Ovary (tissue), 9 donors: Measurements from ENCODE around the gene CA9. TPM values are rescaled to one million over a fixed set of nuclear protein-coding genes. Genes with fewer than 3 reads are reported as not detected.

Source experiments
- DNase-seq, 5 donors: peaks; one replicate each; pipeline ENCODE4 v3.0.0-alpha.2; 2019 to 2020
- H3K27ac ChIP-seq, 2 donors: fragments of 200-600 bp; one replicate each; pipeline versions ENCODE4 v1.5.1 to v1.8.0; 2019 to 2022
- H3K27me3 ChIP-seq: fragments of 200-600 bp; one replicate; pipeline ENCODE4 v1.8.0; 2022
- H3K36me3 ChIP-seq: fragments of 200-600 bp; sonication (generic); one replicate; pipeline ENCODE4 v1.5.1; 2019
- H3K4me1 ChIP-seq: one replicate; pipeline ENCODE4 v1.8.1; 2013; ENCODE audit warnings: mild to moderate bottlenecking, moderate library complexity; ENCODE audit not compliant: insufficient read depth
- H3K4me3 ChIP-seq: fragments of 200-600 bp; sonication (generic); one replicate; pipeline ENCODE4 v1.5.1; 2017
- H3K9me3 ChIP-seq, 2 donors: fragments of 200-600 bp in 1 of 2; sonication (generic) in 1 of 2; one replicate each; pipeline versions ENCODE4 v1.5.1 to v1.8.1; 2013 to 2019; ENCODE audit warnings: mild to moderate bottlenecking in 1 of 2, moderate library complexity in 1 of 2
- CTCF ChIP-seq, 3 donors: fragments of 450-650 bp in 2 of 3; fragments of 200-600 bp in 1 of 3; IDR thresholded peaks; one replicate each; pipeline versions ENCODE4 v1.5.1 to v1.8.0; 2016 to 2022; ENCODE audit warnings: antibody characterized with exemption in 3 of 3, mild to moderate bottlenecking in 1 of 3
- EP300 ChIP-seq: sonication (generic); formaldehyde crosslinking; IDR thresholded peaks from one replicate; pipeline ENCODE4 v1.6.1; 2017; ENCODE audit warnings: antibody characterized with exemption
- POLR2A ChIP-seq: fragments of 450-650 bp; IDR thresholded peaks from one replicate; pipeline ENCODE4 v1.6.1; 2017; ENCODE audit warnings: antibody characterized with exemption, mild to moderate bottlenecking, moderate library complexity
- WGBS, 3 donors: extraction: QIAGEN DNeasy Blood & Tissue Kit in 1 of 3; methylation state at CpG; one replicate each; pipeline versions ENCODE4 v1.1.5 to v1.1.7; 2013 to 2017; 5-methylcytosine and 5-hydroxymethylcytosine counted together
- intact Hi-C, 4 donors: fragments of 100-400 bp; cut with DNase I; formaldehyde crosslinking; loops; one replicate each; pipeline versions ENCODE4 v1.11.0 to v1.15.1; 2022 to 2023
- polyA plus RNA-seq, 2 donors: library from polyadenylated mRNA; stranded (reverse); fragments of 200-250 nt in 1 of 2; fragments of 350-450 nt in 1 of 2; fragmentation: Illumina TruSeq in 1 of 2; extraction: RNeasy Lipid Tissue Mini Kit (QIAGEN cat#74804) in 1 of 2; gene quantifications; one replicate each; pipeline ENCODE4 v1.2.3, GENCODE V29; 2013 to 2014
- total RNA-seq, 7 donors: library from RNA; depleted of rRNA in 2 of 7; stranded (reverse); fragments of >200 nt in 2 of 7; fragmentation: NEBNext Ultra II Directional in 3 of 7; extraction: Animal tissue kit (Norgen Biotek cat#: 25700) in 3 of 7; gene quantifications; one replicate each; pipeline versions ENCODE4 v1.1.0 to v1.2.4, GENCODE V29; 2016 to 2023
- donor health status: DM: no; HTN: no; CAD: no; lungs with moderate emphysema.
- donor health status: DM: no; HTN: no; CAD: no.
- donor health status: Bipolar disorder and iron deficiency.
- donor health status: DM: yes; HTN: yes; CAD: no.
- donor health status: DM: no; HTN: no; CAD: no.
- donor health status: DM: yes; HTN: yes; CAD: no.

The CA9 gene
- total and polyA plus RNA-seq, 9 donors: 0.37 to 19.5 (median 1.1) TPM; not detected in 1

DNA sequence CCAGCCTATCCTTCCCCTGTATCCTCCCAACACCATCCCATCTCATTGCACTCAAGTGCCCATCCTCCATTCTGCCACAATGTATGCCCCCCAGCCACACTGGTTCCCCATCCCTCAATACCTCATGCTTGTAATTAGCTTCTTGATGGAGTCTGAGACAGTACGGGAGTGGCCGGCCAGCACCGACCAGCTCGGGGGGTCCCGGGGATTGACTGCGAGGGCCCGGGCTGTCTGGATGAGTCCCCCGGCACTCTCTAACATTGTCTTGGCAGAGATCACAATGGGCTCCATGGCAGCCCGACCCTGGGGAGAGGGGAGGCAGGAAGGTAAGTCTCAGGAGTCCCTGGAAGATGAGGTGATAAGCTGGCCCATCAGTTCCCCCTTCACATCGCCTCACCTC is 33.2 kb downstream of the CA9 start:
- Histone ChIP-seq H3K4me1 (no peaks in the 10 kb centered on the region), H3K9me3 (no peaks in the 10 kb centered on the region), H3K27ac (no peak overlapping the region), H3K27me3 (no peaks in the 10 kb centered on the region), H3K4me3 (no peak overlapping the region), H3K36me3 (no peaks in the 10 kb centered on the region)
- DNase-seq: no peak
- intact Hi-C loops: no loop called here
- TF ChIP-seq EP300: no peak
- TF ChIP-seq POLR2A: no peak
- TF ChIP-seq CTCF (IDR thresholded peaks at IDR 0.05): no peak
- WGBS, 3 donors: 82 to 96% (median 89%) methylated on average over 9 to 10 of the region's 10 CpGs

GRCh38 chr9:35708146-35708545 is 34.4 kb downstream of the CA9 start:
- 86 to 93% (median 87%) methylated on average over 4 of the region's 4 CpGs for WGBS, 3 donors
- Histone ChIP-seq H3K9me3 (no peaks in the 10 kb centered on the region), H3K27me3 (no peaks in the 10 kb centered on the region), H3K4me1 (no peaks in the 10 kb centered on the region), H3K36me3 (no peaks in the 10 kb centered on the region), H3K27ac (no peak overlapping the region), H3K4me3 (no peak overlapping the region)
- intact Hi-C loops: no loop called here
- no peak for DNase-seq
- no peak for TF ChIP-seq POLR2A
- TF ChIP-seq EP300: no peak
- no peak for TF ChIP-seq CTCF (IDR thresholded peaks at IDR 0.05)

DNA sequence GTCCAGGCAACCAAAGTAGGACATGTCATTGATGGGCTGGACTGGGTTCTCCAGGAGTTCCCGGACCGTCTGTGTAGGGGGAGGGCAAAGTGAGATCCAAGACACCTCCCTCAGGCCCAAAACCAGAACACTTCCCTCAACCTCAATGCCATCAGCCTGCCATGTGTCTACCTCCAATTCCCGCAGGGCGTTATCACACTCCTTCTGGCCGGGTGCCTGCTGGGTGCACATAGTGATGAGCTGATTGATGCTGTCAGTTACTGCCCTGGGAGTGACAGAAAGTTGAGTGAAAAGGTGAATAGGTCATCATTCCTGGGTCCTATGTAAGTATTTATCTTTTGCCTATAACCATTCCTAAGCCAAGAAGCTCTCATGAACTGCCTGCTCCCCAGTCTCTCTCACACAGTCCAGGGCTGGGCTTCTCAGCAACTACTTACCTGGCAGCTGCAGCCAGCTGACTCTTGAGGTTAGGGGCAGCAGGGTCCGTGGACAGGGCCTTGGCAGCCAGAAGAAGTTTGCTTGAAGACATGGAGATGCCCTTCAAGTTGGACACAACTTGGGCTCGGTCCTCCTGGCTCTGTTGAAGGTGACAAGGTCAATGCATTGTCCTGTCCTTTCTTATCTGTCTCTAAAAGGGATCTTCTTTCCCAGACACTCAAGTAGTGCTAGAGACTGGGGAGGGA is 37.2 kb downstream of the CA9 start:
- Histone ChIP-seq H3K27me3 (no peaks in the 10 kb centered on the region), H3K4me1 (no peaks in the 10 kb centered on the region), H3K9me3 (no peaks in the 10 kb centered on the region), H3K36me3 (no peaks in the 10 kb centered on the region), H3K27ac (no peak overlapping the region), H3K4me3 (no peak overlapping the region)
- no peak for TF ChIP-seq CTCF (IDR thresholded peaks at IDR 0.05)
- TF ChIP-seq EP300: no peak
- TF ChIP-seq POLR2A: no peak
- 64 to 82% (median 75%) methylated on average over 7 of the region's 7 CpGs for WGBS, 3 donors
- no peak for DNase-seq
- intact Hi-C loops: no loop called here

- intact Hi-C loops: no loop called here
- Histone ChIP-seq H3K27me3 (no peaks in the 10 kb centered on the region), H3K27ac (no peak overlapping the region), H3K36me3 (no peaks in the 10 kb centered on the region), H3K4me3 (no peak overlapping the region), H3K4me1 (no peaks in the 10 kb centered on the region), H3K9me3 (no peaks in the 10 kb centered on the region)
- WGBS, 3 donors: 82 to 89% (median 86%) methylated on average over 21 of the region's 21 CpGs
- no peak for DNase-seq
- no peak for TF ChIP-seq EP300
- TF ChIP-seq CTCF (IDR thresholded peaks at IDR 0.05): no peak
- TF ChIP-seq POLR2A: no peak
Measured at GRCh38 chr9:35711501-35712428, 38.0 kb downstream of the CA9 start.
